ENCODE results near the gene PTOV1.

The PTOV1 gene

GRCh38 chr19:49877020-49877878 is 26.3 kb downstream of the PTOV1 start, which contains the start of the genes AKT1S1 and TBC1D17 (continued):
- no peak for TF ChIP-seq ZNF26 (tag by site-specific recombination; IDR thresholded peaks at IDR 0.05)
- 0 out of 2 replicates have a peak, but pooled peaks have one; percentile 23 for TF ChIP-seq INSM2 (tag by site-specific recombination; IDR thresholded peaks at IDR 0.05)
- peak; percentile 89 for TF ChIP-seq ZBTB20 (tag by site-specific recombination; IDR thresholded peaks at IDR 0.05)
- TF ChIP-seq ZNF391 (tag by site-specific recombination; IDR thresholded peaks at IDR 0.05; ENCODE audit: borderline replicate concordance, low read depth): no peak
- no peak for TF ChIP-seq MYNN (tag by site-specific recombination; IDR thresholded peaks at IDR 0.05; ENCODE audit: borderline replicate concordance)
- TF ChIP-seq ZNF350 (tag by site-specific recombination; IDR thresholded peaks at IDR 0.05): no peak
- peak; percentile 92 for TF ChIP-seq BCL6B (tag by site-specific recombination; IDR thresholded peaks at IDR 0.05)
- TF ChIP-seq ZNF280D (tag by site-specific recombination; IDR thresholded peaks at IDR 0.05): no peak
- no peak for TF ChIP-seq ZNF221 (tag by site-specific recombination; IDR thresholded peaks at IDR 0.05; ENCODE audit: borderline replicate concordance)
- no peak for TF ChIP-seq ZNF747 (tag by site-specific recombination; IDR thresholded peaks at IDR 0.05)
- no peak for TF ChIP-seq ZNF18 (tag by site-specific recombination; IDR thresholded peaks at IDR 0.05)
- no peak for TF ChIP-seq ZNF529 (tag by site-specific recombination; IDR thresholded peaks at IDR 0.05; ENCODE audit: insufficient replicate concordance)
- TF ChIP-seq ZNF280C (tag by site-specific recombination; IDR thresholded peaks at IDR 0.05): no peak
- TF ChIP-seq ZNF549 (tag by site-specific recombination; IDR thresholded peaks at IDR 0.05): no peak
- no peak for TF ChIP-seq ZNF548 (tag by site-specific recombination; IDR thresholded peaks at IDR 0.05)
- TF ChIP-seq ZNF626 (tag by site-specific recombination; IDR thresholded peaks at IDR 0.05): no peak
- no peak for TF ChIP-seq ZNF677 (tag by site-specific recombination; IDR thresholded peaks at IDR 0.05)
- TF ChIP-seq ZIC2 (tag by site-specific recombination; IDR thresholded peaks at IDR 0.05): peak; percentile 47
- TF ChIP-seq OSR2 (tag by site-specific recombination; IDR thresholded peaks at IDR 0.05): 0 out of 2 replicates have a peak, but pooled peaks have one; percentile 41
- peak; percentile 91 for TF ChIP-seq KLF9 (tag by site-specific recombination; IDR thresholded peaks at IDR 0.05; ENCODE audit: low read depth)
- TF ChIP-seq ZNF785 (tag by site-specific recombination; IDR thresholded peaks at IDR 0.05): no peak
- no peak for TF ChIP-seq ZNF292 (tag by site-specific recombination; IDR thresholded peaks at IDR 0.05; ENCODE audit: borderline replicate concordance, low read depth)
- peak; percentile 25; the same call in 1 of the 2 replicates for TF ChIP-seq ZNF558 (tag by site-specific recombination; IDR thresholded peaks at IDR 0.05)
- no peak for TF ChIP-seq ZNF19 (tag by site-specific recombination; IDR thresholded peaks at IDR 0.05; ENCODE audit: low read depth)
- TF ChIP-seq ZNF10 (tag by site-specific recombination; IDR thresholded peaks at IDR 0.05): peak; percentile 22; the same call in 1 of the 2 replicates
- no peak for TF ChIP-seq ZNF311 (tag by site-specific recombination; IDR thresholded peaks at IDR 0.05; ENCODE audit: borderline replicate concordance)
- TF ChIP-seq ZBTB17 (tag by site-specific recombination; IDR thresholded peaks at IDR 0.05): peak; percentile 69

All from HEK293 (cell line).